Gastrocnemius medialis (tissue), 4 donors: ENCODE data around the gene TRAM2.

ENCODE experiments used
- CTCF ChIP-seq, 5 experiments: fragments of 450-650 bp in 3 of 5; fragments of 200-600 bp in 2 of 5; sonication (generic) in 2 of 5; IDR thresholded peaks in 4 of 5; conservative IDR thresholded peaks in 1 of 5; 1 replicate in 4 of 5; 2 replicates in 1 of 5; pipeline ENCODE4 v1.5.1; 2016 to 2019; ENCODE audit warnings: antibody characterized with exemption in 5 of 5, mild to moderate bottlenecking in 3 of 5, moderate library complexity in 3 of 5
- POLR2A ChIP-seq, 2 donors: fragments of 450-650 bp; IDR thresholded peaks; one replicate each; pipeline ENCODE4 v1.6.1; 2017; ENCODE audit warnings: antibody characterized with exemption in 2 of 2, mild to moderate bottlenecking in 2 of 2, moderate library complexity in 2 of 2

- TF ChIP-seq CTCF (IDR thresholded peaks at IDR 0.05 in 4 of 5, conservative IDR thresholded peaks at IDR 0.05 in 1 of 5) (no peak), POLR2A (IDR thresholded peaks at IDR 0.05) (no peak)
Measured at GRCh38 chr6:52483671-52484003, 93.2 kb downstream of the TRAM2 start.
